Ishikawa (cell line): ENCODE data around the gene AREG.

Experiments used
- CEBPB ChIP-seq: IDR thresholded peaks from 2 replicates; pipeline ENCODE4 v1.6.1; 2012
- CREB1 ChIP-seq: IDR thresholded peaks from 2 replicates; pipeline ENCODE4 v1.6.1; 2012; ENCODE audit warnings: low read depth
- EP300 ChIP-seq: IDR thresholded peaks from 2 replicates; pipeline ENCODE4 v1.6.1; 2012; ENCODE audit warnings: borderline replicate concordance
- FOXM1 ChIP-seq: IDR thresholded peaks from 2 replicates; pipeline ENCODE4 v1.6.1; 2012; ENCODE audit warnings: low read depth, borderline replicate concordance
- MAX ChIP-seq: IDR thresholded peaks from 2 replicates; pipeline ENCODE4 v1.6.1; 2012
- RAD21 ChIP-seq: IDR thresholded peaks from 2 replicates; pipeline ENCODE4 v1.6.1; 2012; ENCODE audit warnings: low read depth
- TAF1 ChIP-seq: IDR thresholded peaks from 2 replicates; pipeline ENCODE4 v1.6.1; 2012; ENCODE audit warnings: low read depth, mild to moderate bottlenecking
- TCF12 ChIP-seq: IDR thresholded peaks from 2 replicates; pipeline ENCODE4 v1.6.1; 2012; ENCODE audit warnings: low read depth
- TEAD4 ChIP-seq: IDR thresholded peaks from 2 replicates; pipeline ENCODE4 v1.6.1; 2012
- USF1 ChIP-seq: IDR thresholded peaks from 2 replicates; pipeline ENCODE4 v1.6.1; 2012
- YY1 ChIP-seq: IDR thresholded peaks from 2 replicates; pipeline ENCODE4 v1.6.1; 2012; ENCODE audit warnings: low read depth
- ZBTB7A ChIP-seq: IDR thresholded peaks from 2 replicates; pipeline ENCODE4 v1.6.1; 2012; ENCODE audit warnings: low read depth

GRCh38 chr4:74431113-74431826 lies 13.7 kb upstream of the AREG start:
- no peak for TF ChIP-seq TCF12
- TF ChIP-seq ZBTB7A = no peak
- no peak for TF ChIP-seq MAX
- no peak for TF ChIP-seq EP300
- no peak for TF ChIP-seq RAD21
- no peak for TF ChIP-seq TAF1
- no peak for TF ChIP-seq CEBPB
- TF ChIP-seq FOXM1 = no peak
- TF ChIP-seq USF1 = no peak
- no peak for TF ChIP-seq TEAD4
- TF ChIP-seq CREB1 = no peak
- no peak for TF ChIP-seq YY1
